ENCODE data around the gene IFRD1.

DNA sequence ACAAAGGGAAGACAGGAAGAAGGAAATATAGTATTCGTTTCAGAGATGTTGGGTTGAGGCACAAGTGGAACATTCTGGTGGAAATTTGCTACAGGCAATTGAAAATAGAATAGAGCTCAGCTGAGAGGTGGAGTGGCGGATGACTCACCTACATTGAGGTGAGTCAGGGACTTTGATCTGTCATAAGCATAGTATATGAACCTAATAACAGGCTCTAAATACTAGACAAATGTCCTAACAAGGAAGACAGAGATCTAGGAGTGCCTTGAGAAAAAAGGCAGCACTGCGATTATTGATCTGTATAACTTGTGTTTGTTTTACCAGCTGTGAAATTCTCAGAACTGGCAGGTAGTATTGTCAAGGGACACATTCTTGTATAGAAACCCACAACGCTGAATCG, 907 bp upstream of the IFRD1 start:
- no peak for TF ChIP-seq CTCF (IDR thresholded peaks at IDR 0.05 in 8 of 11, conservative IDR thresholded peaks at IDR 0.05 in 3 of 11)
- TF ChIP-seq POLR2AphosphoS5 (IDR thresholded peaks at IDR 0.05) = no peak
- no peak for TF ChIP-seq POLR2A (IDR thresholded peaks at IDR 0.05)
